HEK293T (cell line): ENCODE measurements around the gene PHAF1.

ENCODE experiments used
- BHLHE40 ChIP-seq: fragments of 450-650 bp; IDR thresholded peaks from 2 replicates; pipeline ENCODE4 v1.6.1; 2016; ENCODE audit warnings: mild to moderate bottlenecking, moderate library complexity, borderline replicate concordance
- CTBP1 ChIP-seq: fragments of 450-650 bp; IDR thresholded peaks from 2 replicates; pipeline ENCODE4 v1.6.1; 2016; ENCODE audit warnings: borderline replicate concordance
- ELF4 ChIP-seq: fragments of 450-650 bp; IDR thresholded peaks from 2 replicates; pipeline ENCODE4 v1.6.1; 2017; ENCODE audit warnings: antibody characterized with exemption
- FOXA1 ChIP-seq: fragments of 450-650 bp; IDR thresholded peaks from 2 replicates; pipeline ENCODE4 v1.6.1; 2016; ENCODE audit warnings: mild to moderate bottlenecking
- FOXK2 ChIP-seq: fragments of 450-650 bp; IDR thresholded peaks from 2 replicates; pipeline ENCODE4 v1.6.1; 2016; ENCODE audit warnings: mild to moderate bottlenecking
- FOXM1 ChIP-seq: fragments of 450-650 bp; IDR thresholded peaks from 2 replicates; pipeline ENCODE4 v1.6.1; 2017; ENCODE audit warnings: mild to moderate bottlenecking, borderline replicate concordance
- HDGF ChIP-seq: fragments of 450-650 bp; IDR thresholded peaks from 2 replicates; pipeline ENCODE4 v1.6.1; 2017; ENCODE audit warnings: antibody characterized with exemption, borderline replicate concordance
- LEF1 ChIP-seq: fragments of 450-650 bp; IDR thresholded peaks from 2 replicates; pipeline ENCODE4 v1.6.1; 2017; ENCODE audit warnings: mild to moderate bottlenecking, borderline replicate concordance
- NFRKB ChIP-seq: fragments of 450-650 bp; IDR thresholded peaks from 2 replicates; pipeline ENCODE4 v1.6.1; 2016; ENCODE audit warnings: mild to moderate bottlenecking, moderate library complexity
- SP1 ChIP-seq: fragments of 450-650 bp; IDR thresholded peaks from 2 replicates; pipeline ENCODE4 v1.6.1; 2017
- SUZ12 ChIP-seq: fragments of 450-650 bp; IDR thresholded peaks from 2 replicates; pipeline ENCODE4 v1.6.1; 2016; ENCODE audit warnings: mild to moderate bottlenecking
- TARDBP ChIP-seq: fragments of 450-650 bp; IDR thresholded peaks from 2 replicates; pipeline ENCODE4 v1.6.1; 2016

GRCh38 chr16:67180166-67180565, 70.4 kb downstream of the PHAF1 start:
- TF ChIP-seq LEF1 = no peak
- TF ChIP-seq FOXM1 = no peak
- TF ChIP-seq TARDBP = no peak
- TF ChIP-seq SUZ12 = no peak
- no peak for TF ChIP-seq HDGF
- TF ChIP-seq FOXA1 = no peak
- no peak for TF ChIP-seq SP1
- no peak for TF ChIP-seq CTBP1
- no peak for TF ChIP-seq ELF4
- no peak for TF ChIP-seq NFRKB
- TF ChIP-seq BHLHE40 = no peak
- no peak for TF ChIP-seq FOXK2
